Measurements from ENCODE around the gene PYM1. TPM values are rescaled to one million over a fixed set of nuclear protein-coding genes. Genes with fewer than 3 reads are reported as not detected.

The PYM1 gene
- polyA plus RNA-seq, 2 of the 4 experiments (the other 2 are of a cell fraction) = 30.4 to 49.5 TPM

DNA sequence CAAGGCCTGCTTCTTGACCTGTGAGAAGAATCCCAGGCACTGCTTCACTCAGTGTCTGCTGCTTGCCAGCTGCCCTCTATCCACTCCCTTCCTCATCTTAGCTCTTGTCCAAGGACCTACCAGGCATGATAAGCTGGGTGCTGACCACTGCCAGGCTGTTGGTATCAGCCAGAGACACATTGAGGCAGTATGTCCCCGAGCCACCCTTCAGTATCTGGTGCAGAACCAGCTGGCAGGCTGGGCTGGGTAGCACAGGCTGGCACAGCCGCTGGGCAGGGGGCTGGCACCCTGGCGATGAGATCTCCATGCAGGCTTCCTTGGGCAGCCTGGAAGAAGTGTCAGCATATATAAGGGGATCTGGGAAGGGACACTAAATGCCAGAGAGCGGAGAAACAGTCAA lies 27.6 kb upstream of the PYM1 start:
- no peak for FAIRE-seq
- POLR2A ChIA-PET = interaction anchor here (1.8 kb wide), 1 partner anchor 19 kb away, joined by 7 read pairs; the partner anchor contains the start of gene RAB5B
- Histone ChIP-seq H3K4me3 (no peak overlapping the region), H3K4me2 (no peak overlapping the region), H3K27ac (no peak overlapping the region), H3K4me1 (peaks cover 9% of the 10 kb centered on the region), H3K9me3 (no peaks in the 10 kb centered on the region)
- CTCF ChIA-PET = interaction anchor here (0.6 to 11.5 kb wide), 9 partner anchors 13 to 74 kb away, joined by 3 to 179 read pairs (median 5); partner anchors contain the start of genes RAB5B and SUOX
- TF ChIP-seq NFE2L2 (conservative IDR thresholded peaks at IDR 0.05; ENCODE audit: low read length) = no peak
- TF ChIP-seq, protein P1, sequence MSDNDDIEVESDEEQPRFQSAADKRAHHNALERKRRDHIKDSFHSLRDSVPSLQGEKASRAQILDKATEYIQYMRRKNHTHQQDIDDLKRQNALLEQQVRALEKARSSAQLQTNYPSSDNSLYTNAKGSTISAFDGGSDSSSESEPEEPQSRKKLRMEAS (IDR thresholded peaks at IDR 0.05) = no peak
- DNase-seq (ENCODE audit: low read depth in 1 of 2, low spot score in 1 of 2) = no peak
- WGBS (ENCODE audit: missing lambda C conversion rate) = 83% methylated on average over 2 of the region's 4 CpGs
- ATAC-seq = no peak

DNA sequence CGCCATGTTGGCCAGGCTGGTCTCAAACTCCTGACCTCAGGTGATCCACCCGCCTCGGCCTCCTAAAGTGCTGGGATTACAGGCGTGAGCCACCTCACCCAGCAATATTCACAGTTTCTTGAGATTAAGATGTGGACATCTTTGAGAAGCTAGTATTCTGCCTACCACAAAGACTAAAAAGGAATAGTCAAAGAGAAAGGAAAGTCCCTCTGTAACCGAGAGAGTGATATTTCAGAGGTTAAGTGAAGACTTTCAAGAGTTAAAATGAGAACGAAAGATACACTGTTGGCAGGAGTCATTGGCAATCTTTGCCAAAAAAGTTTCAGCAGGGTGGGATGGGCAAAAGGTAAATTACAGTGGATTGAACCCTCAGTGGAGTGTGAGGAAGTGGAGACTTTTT lies 18.9 kb upstream of the PYM1 start:
- no peak overlapping the region for H3K4me2 ChIP-seq
- H3K27ac ChIP-seq = no peak overlapping the region
- CTCF ChIA-PET = interaction anchor here (1.5 to 15.2 kb wide), 2 partner anchors 10 to 20 kb away, joined by 7 to 179 read pairs; no protein-coding TSS in a partner anchor
- no peak for ATAC-seq
- H3K9me3 ChIP-seq = no peaks in the 10 kb centered on the region
- POLR2A ChIA-PET = no interaction called here
- DNase-seq (ENCODE audit: low read depth in 1 of 2, low spot score in 1 of 2) = no peak
- H3K4me3 ChIP-seq = no peak overlapping the region
- WGBS (ENCODE audit: missing lambda C conversion rate) = 88% methylated on average over 6 of the region's 6 CpGs
- no peaks in the 10 kb centered on the region for H3K4me1 ChIP-seq
- FAIRE-seq = no peak
- no peak for TF ChIP-seq KDM1A (IDR thresholded peaks at IDR 0.05; ENCODE audit: low read depth)
- TF ChIP-seq, protein P1 (IDR thresholded peaks at IDR 0.05) = no peak
- no peak for TF ChIP-seq RARB (CRISPR knock-in tag; IDR thresholded peaks at IDR 0.05)
- TF ChIP-seq, protein P2, sequence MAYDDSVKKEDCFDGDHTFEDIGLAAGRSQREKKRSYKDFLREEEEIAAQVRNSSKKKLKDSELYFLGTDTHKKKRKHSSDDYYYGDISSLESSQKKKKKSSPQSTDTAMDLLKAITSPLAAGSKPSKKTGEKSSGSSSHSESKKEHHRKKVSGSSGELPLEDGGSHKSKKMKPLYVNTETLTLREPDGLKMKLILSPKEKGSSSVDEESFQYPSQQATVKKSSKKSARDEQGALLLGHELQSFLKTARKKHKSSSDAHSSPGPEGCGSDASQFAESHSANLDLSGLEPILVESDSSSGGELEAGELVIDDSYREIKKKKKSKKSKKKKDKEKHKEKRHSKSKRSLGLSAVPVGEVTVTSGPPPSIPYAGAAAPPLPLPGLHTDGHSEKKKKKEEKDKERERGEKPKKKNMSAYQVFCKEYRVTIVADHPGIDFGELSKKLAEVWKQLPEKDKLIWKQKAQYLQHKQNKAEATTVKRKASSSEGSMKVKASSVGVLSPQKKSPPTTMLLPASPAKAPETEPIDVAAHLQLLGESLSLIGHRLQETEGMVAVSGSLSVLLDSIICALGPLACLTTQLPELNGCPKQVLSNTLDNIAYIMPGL (CRISPR knock-in tag; IDR thresholded peaks at IDR 0.05; ENCODE audit: borderline replicate concordance) = no peak
- no peak for TF ChIP-seq PHF8 (IDR thresholded peaks at IDR 0.05; ENCODE audit: borderline replicate concordance, low read depth)

DNA sequence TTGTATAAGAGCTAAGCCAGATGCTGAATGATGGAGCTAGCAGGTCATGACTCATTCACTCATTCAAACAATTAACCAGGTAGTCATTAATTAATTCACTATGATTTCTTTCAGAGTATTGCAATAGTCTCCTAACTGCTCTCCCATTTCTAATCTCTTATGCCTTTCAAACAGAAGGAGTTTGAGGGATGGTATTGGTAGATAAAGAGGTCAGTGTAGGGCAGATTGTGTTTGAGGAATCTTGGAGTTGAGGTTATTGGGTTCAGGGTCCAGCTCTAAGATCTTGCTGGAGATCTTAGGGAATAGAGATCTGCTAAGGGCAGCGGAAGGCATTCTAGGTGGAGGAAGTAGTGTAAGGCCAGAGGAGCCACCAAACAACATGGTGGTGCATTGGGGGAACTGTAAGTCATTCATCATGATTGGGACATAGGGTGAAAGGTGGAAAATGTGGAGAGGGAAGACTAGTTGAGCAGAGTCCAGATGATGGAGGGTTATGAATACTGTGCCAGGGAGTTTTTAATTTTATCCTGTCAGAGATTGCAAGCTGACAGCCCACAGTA lies 15.0 kb upstream of the PYM1 start:
- DNase-seq (ENCODE audit: low read depth in 1 of 2, low spot score in 1 of 2) (no peak), FAIRE-seq (no peak), ATAC-seq (no peak)
- H3K9me3 ChIP-seq = no peaks in the 10 kb centered on the region
- POLR2A ChIA-PET = no interaction called here
- H3K4me3 ChIP-seq = no peak overlapping the region
- WGBS (ENCODE audit: missing lambda C conversion rate) = 94% methylated on average over 1 of the region's 1 CpG
- no peak for TF ChIP-seq ESRRA (IDR thresholded peaks at IDR 0.05; ENCODE audit: borderline replicate concordance, low read length)
- no peak for TF ChIP-seq HOXB5 (CRISPR knock-in tag; IDR thresholded peaks at IDR 0.05)
- TF ChIP-seq JUN (IDR thresholded peaks at IDR 0.05) = no peak
- no peak overlapping the region for H3K4me2 ChIP-seq
- CTCF ChIA-PET = interaction anchor here (0.6 to 15.2 kb wide), 8 partner anchors 11 to 223 kb away, joined by 3 to 179 read pairs (median 4); partner anchors contain the start of gene DGKA
- no peak overlapping the region for H3K27ac ChIP-seq
- H3K4me1 ChIP-seq = peaks cover 8% of the 10 kb centered on the region; the same call in 1 of the 3 replicates

DNA sequence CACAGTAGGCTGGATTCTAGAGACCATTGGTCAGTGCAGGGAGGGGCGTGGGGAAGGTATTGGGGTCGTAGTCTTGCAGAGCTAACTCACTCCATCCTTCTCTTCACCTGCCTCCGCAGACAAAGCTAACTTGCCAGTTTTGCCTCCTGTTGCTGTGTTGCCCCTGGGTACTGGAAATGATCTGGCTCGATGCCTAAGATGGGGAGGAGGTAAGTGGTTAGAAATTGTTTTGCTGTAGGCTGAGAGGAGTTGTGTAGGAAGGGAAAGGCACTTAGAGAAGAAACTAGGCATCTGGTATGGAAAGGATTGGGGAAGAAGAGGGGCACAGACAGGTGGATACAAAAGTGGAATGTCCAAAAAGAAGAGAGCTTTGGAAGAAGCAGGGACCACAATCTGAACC lies 14.4 kb upstream of the PYM1 start:
- FAIRE-seq (no peak), ATAC-seq (no peak), DNase-seq (ENCODE audit: low read depth in 1 of 2, low spot score in 1 of 2) (no peak)
- Histone ChIP-seq H3K9me3 (no peaks in the 10 kb centered on the region), H3K4me2 (no peak overlapping the region), H3K4me1 (peaks cover 8% of the 10 kb centered on the region; the same call in 1 of the 3 replicates), H3K27ac (no peak overlapping the region), H3K4me3 (no peak overlapping the region)
- 53% methylated on average over 4 of the region's 4 CpGs for WGBS (ENCODE audit: missing lambda C conversion rate)
- ChIA-PET CTCF (interaction anchor here (0.6 to 15.2 kb wide), 8 partner anchors 10 to 223 kb away, joined by 3 to 179 read pairs (median 4); partner anchors contain the start of gene DGKA), POLR2A (no interaction called here)
- TF ChIP-seq JUNB (IDR thresholded peaks at IDR 0.05) (no peak), HDAC2 (IDR thresholded peaks at IDR 0.05) (no peak), HOXA7 (CRISPR knock-in tag; IDR thresholded peaks at IDR 0.05) (no peak), ZC3H11A (IDR thresholded peaks at IDR 0.05) (no peak), JUN (IDR thresholded peaks at IDR 0.05) (no peak), RARB (CRISPR knock-in tag; IDR thresholded peaks at IDR 0.05) (no peak), SREBF2 (IDR thresholded peaks at IDR 0.05) (no peak), POLR2A (IDR thresholded peaks at IDR 0.05; ENCODE audit: low read length) (no peak), FOSB (CRISPR knock-in tag; IDR thresholded peaks at IDR 0.05) (no peak), BHLHE40 (IDR thresholded peaks at IDR 0.05; ENCODE audit: low read depth, low read length) (no peak)
- TF ChIP-seq, protein P3, sequence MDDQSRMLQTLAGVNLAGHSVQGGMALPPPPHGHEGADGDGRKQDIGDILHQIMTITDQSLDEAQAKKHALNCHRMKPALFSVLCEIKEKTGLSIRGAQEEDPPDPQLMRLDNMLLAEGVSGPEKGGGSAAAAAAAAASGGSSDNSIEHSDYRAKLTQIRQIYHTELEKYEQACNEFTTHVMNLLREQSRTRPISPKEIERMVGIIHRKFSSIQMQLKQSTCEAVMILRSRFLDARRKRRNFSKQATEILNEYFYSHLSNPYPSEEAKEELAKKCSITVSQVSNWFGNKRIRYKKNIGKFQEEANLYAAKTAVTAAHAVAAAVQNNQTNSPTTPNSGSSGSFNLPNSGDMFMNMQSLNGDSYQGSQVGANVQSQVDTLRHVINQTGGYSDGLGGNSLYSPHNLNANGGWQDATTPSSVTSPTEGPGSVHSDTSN (IDR thresholded peaks at IDR 0.05) = no peak
- TF ChIP-seq, protein P2 (CRISPR knock-in tag; IDR thresholded peaks at IDR 0.05; ENCODE audit: borderline replicate concordance) = no peak

Data from A549 (cell line).